HG02763 (cell line): ENCODE data around the gene XRCC5.

ENCODE experiments used
- ATAC-seq: cut with Tn5 transposase; IDR thresholded peaks from one replicate; pipeline ENCODE4 v1.9.1; 2021; ENCODE audit warnings: mild to moderate bottlenecking, moderate library complexity; ENCODE audit not compliant: unreplicated experiment

XRCC5 gene

DNA sequence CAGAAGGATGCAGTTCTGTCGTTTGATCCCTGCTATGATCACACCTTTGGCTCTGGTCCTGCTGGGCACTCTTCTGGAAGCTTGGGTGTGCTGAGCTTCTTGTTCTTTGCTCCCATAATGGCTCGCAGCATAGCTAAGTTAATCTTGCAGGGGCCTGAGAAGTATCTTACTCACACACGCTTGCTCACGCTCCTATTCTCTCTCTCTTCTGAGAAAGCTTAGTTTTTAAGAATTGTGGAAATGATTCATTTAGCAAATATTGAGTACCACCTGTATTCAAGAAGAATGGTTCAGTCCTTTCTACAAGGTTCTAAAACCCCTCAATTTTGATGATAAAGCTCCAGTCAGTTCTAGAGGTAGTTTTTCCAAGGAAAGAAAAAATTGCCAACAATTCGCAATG lies 40.6 kb downstream of the XRCC5 start:
- ATAC-seq = no peak

DNA sequence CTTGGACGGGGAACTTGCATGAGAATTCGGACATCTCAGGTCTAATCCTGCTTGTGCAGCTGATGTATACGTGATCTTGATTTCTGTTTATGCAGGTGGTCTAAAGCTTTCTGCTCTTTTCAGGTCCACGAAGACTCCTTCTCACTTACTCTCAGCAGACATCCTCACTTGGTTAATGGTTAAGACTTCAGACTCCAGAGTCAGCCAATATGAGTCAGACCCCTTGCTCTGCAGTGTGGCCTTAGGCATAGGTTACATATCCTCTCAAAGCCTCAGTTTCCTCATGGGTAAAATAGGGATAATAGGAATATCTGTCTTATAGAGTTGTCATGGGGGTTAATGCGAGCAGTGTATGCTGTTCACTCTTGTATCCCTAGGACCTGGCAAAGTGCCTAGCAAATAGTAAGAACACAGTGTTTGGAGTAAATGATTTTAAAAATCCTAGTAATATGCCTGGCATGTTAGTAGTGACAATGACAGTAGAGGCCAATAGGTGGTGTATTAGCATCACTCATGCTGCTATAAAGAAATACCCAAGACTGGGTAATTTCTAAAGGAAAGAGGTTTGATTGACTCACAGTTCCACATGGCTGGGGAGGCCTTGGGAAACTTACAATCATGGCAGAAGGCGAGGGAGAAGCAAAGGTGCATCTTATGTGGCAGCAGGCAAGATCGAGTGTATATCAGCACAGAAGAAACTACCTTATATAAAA lies 42.3 kb downstream of the XRCC5 start:
- no peak for ATAC-seq

DNA sequence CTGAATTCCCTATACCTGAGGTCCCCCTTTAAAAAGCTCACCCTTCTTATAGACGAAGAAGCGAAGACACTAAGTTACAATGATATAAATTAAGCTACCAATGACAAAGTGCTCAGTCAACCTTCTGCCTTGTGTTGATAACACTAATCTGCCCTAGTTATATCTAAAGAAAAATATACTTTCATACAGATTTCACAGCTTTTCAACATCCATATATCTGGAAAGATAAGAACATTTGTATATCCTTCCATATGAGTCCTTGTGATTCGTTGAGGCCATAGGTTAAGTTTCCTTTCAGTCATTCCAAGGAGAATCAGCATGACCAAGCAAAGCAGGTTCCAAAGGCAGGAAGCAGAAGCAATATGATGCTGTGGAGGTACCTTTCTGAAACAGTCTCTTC lies 46.8 kb downstream of the XRCC5 start:
- ATAC-seq = no peak

DNA sequence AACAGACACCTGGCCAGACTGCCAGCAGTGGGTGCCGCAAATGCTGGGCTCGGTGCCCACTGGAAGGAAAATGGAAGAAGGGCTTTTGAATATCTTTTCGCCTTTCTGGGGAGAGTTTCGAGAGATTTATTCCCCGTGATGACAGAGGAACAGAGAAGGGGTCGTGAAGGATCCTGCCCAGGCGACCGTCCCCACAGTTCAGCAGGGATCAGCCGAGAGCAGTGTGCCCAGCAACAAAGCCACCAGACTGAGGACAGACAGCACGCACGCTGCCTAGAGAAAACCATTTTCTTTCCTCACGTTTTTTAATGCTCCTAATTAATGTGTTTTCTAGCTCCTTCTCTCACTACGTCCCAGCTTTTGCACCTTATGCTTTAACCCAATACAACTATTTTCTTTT lies 47.7 kb downstream of the XRCC5 start:
- ATAC-seq = no peak

DNA sequence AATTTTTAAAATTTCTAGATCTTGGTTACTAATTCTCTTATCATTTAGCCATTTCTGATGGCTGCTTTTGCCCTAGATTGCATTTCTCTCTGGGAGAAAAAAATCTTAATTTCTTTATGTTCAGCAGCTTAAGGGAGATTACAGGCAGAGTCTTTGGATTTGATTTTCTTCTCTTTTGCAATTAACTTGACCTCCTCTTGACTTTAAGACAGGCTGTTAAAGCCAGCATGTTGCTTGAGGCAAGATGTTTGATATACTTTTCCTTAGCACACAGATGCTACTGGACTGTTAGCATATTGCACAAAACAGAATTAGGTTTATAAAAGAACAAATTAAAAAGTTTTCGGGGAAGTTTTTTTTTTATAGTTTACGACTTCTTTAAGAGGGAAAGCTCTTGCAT lies 50.0 kb downstream of the XRCC5 start:
- no peak for ATAC-seq

DNA sequence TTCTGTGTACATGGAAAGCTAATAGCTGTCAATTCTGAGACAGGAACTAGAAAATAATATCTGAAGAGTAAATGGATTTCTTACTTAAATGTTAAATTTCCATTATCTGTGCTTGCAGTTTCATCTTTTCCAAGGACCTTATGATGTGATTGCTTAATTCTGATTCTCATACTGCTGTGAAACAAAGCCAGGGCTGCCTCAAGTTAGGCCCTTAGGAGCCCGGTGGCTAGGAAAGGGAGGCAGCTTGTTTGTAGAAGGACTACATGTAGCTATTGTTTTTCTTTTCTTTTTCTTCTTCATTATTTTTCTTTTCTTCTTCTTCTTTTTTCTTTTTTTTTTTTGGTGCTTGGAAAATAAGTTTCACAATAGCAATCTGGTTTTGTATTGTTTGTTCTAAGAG lies 50.5 kb downstream of the XRCC5 start:
- no peak for ATAC-seq

DNA sequence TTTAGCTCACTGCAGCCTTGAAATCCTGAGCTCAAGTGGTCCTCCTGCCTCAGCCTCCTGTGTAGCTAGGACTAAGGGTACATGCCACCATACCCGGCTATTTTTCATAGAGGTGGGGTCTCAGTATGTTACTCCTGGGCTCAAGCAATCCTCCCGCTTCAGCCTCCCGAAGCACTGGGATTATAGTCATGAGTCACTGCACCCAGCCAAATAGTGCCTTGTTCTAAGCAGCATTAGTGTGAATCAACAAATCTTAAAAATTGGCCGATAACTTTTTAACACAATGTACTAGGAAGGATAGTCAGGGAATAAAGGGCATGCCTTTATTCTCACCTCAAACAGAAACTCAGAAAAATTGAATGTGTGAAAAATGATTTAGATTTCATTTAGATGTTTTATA lies 51.6 kb downstream of the XRCC5 start:
- no peak for ATAC-seq

DNA sequence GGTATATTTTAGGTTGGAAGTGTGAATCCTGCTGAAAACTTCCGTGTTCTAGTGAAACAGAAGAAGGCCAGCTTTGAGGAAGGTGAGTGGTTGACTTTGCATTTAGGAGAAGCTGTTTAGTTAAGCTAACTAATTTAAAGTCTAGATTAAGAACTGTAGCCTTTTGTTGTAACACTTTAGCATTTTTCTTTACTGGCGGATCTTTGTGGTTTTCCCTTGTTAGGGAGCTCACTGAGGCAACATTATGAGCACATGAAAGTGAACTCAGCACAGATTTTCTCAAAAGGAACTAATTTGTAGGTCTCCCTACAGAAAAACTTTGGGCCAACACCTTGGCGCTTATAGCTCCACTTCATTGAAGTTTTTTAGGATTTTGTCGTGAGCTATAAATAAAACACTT lies 52.8 kb downstream of the XRCC5 start:
- no peak for ATAC-seq

DNA sequence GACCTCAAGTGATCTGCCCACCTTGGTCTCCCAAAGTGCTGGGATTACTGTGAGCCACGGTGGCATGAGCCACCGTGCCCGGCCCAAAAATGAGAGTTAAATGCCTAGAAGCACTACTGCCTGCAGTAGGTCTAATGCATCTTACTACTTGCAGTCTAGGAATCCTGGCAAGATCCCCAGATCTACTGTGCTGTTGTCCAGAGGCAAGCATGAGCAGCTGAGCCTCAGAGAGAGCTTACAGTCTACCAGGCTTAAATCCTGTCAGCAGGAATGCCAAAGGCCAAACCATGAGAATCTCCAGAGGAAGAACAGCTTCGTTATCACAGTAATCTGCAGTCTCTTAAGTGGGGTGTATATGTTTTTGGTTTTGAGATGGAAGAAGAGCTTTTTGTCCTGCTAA lies 54.4 kb downstream of the XRCC5 start:
- no peak for ATAC-seq

DNA sequence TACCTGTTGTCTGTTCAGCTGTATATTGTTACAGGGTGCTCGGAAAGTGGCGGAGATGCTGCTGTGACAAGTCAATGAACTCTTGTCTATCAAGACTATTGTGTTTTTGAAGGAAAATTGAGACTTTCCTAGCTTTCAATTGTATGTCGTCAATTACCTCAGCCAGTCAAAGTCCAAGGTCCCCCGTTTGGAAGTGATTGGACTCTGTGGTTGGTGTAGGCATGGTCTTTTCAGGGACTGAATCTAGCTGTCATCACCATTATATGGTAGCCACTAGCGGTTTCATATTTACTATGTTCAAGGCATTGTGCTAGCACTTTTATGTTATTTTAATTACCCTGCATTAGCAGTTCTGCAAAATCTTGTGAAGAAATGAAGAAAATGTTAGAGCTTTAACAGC lies 54.9 kb downstream of the XRCC5 start:
- no peak for ATAC-seq

DNA sequence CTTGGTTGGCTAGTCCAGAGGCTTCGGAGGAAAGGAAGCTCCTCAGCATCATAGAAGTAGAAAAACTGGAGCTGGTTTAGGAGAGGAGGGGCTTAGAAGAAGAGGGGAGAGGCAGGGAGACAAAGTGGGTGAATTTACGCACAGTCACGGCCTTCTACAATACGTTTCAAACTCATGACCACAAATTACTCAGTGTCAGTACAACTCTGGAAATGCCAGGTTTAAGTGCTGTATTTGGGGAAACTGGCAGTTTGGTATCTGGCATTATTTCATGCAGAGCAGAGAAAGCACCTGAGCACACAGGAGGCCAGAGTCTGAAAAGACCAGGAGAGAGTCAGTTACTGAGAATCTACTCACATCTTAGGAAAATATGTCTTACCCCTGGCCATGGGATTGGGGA lies 55.4 kb downstream of the XRCC5 start:
- no peak for ATAC-seq

DNA sequence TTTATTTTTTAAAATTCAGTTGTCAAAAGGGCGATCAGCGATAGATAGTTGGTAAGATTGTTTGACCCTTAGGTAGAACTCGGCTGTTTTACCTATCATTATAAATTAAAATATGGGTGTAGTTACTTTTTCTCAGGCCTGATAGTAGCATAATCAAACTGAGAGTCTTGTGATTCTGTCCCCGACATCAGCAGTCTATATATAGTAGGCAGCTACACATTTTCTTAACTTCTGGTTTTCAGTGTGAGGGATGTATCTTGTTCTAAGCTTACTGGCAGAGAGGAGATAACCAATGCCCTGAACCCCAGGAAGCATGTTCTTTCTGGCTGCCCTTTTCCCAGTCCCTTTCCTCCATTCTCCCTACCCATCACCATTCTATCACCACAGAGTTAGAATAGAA lies 56.6 kb downstream of the XRCC5 start:
- no peak for ATAC-seq

DNA sequence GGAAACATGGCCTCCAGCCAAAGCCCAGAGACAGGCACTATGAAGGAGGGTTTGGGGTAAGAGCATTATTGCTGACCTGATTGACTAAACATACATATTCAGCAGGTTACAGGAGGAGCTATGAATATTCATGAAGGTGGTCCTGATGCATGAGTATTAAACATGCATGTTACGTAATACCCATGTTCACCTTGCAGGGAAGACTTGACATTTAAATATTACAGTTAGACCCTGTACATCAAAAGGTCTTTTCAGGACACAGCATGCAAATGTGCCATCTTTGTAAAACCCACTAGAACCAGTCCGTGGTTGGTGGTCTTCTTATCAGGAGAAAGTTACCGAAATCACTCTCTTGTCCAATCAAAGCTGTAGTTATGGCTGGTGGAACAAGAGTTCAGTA lies 59.9 kb downstream of the XRCC5 start:
- ATAC-seq = no peak

DNA sequence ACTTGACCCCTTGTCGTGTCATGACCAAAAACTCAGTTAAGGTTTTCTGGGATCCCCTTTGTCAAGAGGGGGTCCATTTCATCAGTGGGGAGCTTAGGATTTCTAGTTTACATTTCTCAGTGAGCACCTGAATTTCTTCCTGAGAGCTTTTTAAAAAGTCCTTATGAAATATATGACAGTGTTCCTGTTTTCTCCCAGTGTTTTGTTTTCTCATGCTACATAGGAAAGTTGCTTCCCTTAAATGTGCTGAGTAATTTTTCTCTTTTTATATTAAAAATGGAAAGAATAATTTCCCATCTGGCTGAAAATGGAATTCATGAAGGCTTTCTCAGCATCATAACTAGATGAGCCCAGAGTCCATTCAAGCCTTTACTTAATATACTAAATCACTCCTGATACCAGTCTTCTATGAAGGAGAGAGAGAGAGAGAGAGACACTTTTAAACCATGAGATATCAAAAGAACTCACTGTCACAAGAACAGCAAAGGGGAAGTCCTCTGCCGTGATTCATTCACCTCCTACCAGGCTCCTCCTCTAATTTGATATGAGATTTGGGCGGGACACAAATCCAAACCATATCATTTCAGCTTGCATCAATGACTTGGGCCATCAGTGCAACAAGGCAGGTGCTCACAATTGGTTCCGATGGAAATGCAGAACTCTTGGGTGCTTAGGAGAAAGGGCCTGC lies 61.1 kb downstream of the XRCC5 start:
- no peak for ATAC-seq

DNA sequence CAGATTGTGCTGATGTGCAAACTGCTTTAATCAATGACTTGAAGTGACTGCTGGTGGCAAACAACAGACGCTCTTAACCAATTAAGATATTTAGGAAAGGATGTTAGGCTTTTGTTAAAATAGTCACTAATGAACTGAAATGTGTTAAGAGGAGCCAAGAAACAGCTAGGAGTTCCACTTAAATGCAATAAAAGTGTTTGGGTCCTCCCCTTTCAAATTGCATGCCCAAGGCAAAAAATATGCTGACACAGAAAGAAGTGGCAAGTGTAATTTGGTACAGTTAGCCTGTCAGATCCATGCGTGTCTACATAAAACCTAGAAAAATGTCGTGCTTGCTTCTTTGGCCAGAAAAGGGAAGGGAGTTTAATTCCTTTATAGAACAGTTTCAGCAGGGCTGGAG lies 61.9 kb downstream of the XRCC5 start:
- ATAC-seq = no peak

DNA sequence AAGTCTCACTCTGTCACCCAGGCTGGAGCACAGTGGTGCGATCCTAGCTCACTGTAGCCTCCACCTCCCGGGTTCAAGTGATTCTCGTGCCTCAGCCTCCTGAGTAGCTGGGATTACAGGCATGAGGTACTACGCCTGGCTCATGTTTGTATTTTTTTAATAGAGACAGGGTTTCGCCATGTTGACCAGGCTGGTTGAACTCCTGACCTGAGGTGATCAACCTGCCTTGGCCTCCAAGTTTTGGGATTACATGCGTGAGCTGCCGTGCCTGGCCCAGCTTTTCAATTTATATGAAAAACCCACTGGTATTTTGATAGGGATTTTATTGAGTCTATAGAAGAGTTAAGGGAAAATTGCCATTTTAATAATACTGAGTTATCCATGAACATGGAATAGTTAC lies 63.3 kb downstream of the XRCC5 start:
- no peak for ATAC-seq

DNA sequence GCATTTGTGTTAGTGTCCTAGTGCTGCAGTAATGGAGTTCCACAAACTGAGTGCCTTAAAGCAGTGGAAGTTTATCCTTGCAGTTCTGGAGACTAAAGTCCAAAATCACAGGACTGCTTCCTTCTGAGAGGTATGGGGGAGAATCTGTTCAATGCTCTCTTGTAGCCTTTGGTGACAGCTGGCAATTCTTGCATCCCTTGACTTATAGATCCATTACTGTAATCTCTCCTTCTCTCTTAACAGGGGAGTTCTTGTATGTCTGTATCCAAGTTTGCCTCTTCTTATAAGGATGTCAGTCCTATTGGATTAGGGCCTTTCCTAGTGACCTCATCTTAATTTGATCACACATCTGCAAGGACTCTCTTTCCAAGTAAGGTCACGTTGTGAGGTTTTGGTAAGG lies 69.9 kb downstream of the XRCC5 start:
- no peak for ATAC-seq

DNA sequence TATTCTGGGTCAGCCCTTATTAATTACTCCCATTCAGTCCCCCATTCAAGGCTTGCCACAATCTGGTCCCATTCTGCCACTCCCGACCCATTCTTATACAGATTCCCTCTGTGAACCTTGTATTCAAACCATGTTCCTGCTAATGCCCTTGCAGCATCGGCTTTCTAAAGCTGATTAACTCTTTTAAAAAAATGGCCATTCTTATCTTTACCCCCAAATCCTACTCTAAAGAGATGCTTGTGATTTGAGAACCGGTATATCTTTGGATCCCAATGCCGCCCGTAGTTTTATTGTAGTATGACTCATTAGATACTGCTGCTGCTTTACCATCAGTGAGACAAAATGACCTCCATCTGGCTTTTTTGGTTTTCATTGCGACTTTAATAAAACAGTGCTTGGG lies 72.2 kb downstream of the XRCC5 start:
- ATAC-seq = no peak

DNA sequence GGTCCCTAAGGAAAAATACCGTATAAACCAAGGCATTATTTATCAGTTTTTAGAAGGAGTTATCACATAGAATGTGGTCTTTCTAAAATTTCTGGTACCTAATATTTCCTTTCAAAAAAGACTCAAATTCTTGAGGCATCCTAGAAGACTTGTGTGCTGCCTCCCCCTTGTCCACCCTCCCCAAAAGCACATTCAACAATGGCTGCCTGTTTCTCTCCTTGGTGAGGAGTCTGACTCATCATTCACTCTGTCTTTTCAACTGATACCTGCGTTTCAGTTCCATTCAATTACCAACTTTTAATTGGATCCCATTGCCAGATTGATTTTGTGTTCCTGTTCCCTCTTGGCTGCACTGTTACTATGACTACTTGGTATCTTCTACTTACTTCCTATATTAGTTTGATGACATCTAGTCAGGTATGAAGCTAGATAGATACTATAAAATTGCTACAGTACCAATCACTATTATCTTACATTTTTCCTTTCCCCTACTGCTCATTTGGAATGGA lies 72.9 kb downstream of the XRCC5 start:
- no peak for ATAC-seq

DNA sequence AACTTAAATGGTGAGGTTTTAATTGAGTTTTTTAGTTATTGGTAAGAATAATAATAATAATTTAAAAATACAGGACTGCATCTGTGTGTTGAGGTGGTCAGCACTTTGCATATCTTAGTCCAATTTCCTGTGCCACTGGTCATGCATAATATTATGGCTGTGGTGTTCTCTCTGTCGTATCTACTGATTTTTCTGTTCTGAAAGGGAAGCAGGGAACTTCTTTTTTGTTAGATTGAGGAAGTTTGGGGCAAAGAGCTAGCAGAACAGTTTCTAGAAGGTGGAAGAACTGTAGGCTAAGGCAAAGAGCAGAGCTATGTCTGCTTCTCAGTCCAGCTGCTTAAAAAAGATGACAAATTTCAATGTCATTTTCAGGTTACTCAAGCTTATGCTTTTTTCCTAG lies 74.3 kb downstream of the XRCC5 start:
- no peak for ATAC-seq

DNA sequence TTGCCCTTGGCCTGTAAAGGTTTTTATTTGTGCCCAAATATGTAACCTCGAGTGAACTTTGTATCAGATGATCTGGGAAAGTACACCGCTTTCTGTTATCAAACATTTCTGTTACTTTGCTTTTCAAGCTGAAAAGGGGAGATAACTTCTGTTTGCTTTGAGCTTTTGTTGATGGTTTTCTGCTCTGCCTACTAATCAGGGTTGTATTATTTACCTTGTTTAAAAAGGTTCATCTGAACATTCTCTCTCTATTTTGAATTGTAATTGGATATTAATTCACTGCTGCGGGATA lies 79.4 kb downstream of the XRCC5 start:
- no peak for ATAC-seq

DNA sequence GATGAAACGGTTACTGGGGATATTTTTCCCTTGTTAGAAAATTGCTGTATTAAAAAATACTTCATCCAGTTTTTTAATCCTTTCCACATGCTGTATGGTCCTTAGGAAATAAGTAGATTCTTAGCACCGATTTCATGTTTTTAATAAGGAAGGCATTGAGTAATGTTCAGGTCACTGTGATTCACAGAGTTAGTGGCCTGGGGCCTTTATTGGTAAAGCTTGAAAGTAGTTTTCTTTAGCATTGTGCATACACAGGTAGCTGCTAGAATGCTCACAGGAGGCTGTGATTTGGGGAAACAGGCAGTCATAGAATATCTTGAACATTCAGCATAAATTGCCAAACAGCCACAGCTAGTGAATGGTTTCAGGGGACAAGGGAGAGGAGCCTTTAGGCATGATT lies 79.8 kb downstream of the XRCC5 start:
- no peak for ATAC-seq

DNA sequence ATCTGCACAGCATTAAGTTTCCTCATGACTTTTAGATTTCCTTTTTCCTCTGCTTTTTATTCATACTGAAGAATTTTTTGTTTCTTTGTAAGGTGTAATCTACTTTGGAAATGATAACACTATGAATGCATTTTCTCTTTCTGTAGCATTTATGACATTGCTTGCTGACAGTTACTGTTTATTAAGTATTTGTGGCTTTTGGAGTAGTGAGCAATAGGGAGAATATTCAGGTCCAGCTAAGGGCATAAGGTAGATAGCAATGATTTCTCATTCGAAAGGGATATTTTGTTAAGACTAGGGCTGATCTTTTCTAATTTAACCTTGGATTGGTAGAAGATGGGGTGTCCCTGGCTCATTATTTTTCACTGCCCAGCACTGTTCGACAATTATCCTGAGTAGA lies 80.3 kb downstream of the XRCC5 start:
- no peak for ATAC-seq
